GM12891 (cell line): Measurements from ENCODE around the gene PRKCI.

Experiments
- PAX5 ChIP-seq: IDR thresholded peaks from 2 replicates; pipeline ENCODE4 v1.6.1; 2011; ENCODE audit warnings: low read length, moderate library complexity, mild to moderate bottlenecking; ENCODE audit not compliant: insufficient read depth, severe bottlenecking
- POLR2A ChIP-seq: IDR thresholded peaks from 2 replicates; pipeline ENCODE4 v1.6.1; 2011; ENCODE audit warnings: low read depth, low read length, control low read depth
- POLR2AphosphoS5 ChIP-seq: IDR thresholded peaks from 2 replicates; pipeline ENCODE4 v1.6.1; 2011; ENCODE audit warnings: low read depth, low read length, control low read depth
- TAF1 ChIP-seq: IDR thresholded peaks from 2 replicates; pipeline ENCODE4 v1.6.1; 2011; ENCODE audit warnings: low read depth, low read length, control low read depth

DNA sequence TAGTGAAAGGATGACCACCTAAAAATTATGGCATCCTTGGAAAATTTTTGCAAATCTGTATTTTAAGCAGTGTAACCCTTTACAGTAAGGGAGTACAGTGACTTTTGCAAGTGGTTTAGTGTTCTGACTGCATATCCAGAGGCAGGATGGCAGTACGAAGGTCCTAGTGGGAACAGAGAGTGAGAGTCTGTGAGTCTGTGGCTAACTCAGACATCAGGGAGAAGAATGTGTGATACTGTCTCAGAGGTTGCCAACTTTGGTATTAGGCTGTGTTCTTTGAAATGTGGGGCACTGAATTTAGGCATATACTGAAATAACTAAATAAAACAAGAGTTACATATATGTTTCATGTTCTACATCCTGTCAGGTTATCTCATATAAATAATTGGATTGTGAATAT is 25.7 kb downstream of the PRKCI start:
- TF ChIP-seq PAX5 (no peak), POLR2A (no peak), POLR2AphosphoS5 (no peak), TAF1 (no peak)
